ENCODE results near the gene RUNX2.
A peak's percentile ranks its signal among the peaks of the same experiment; 100 is the strongest.

RUNX2 gene

GRCh38 chr6:45607798-45608197 lies 279.7 kb downstream of the RUNX2 start:
- FAIRE-seq (no peak), DNase-seq (ENCODE audit: insufficient read length, low spot score) (no peak)

GRCh38 chr6:45608252-45608913 lies 280.3 kb downstream of the RUNX2 start:
- FAIRE-seq (peak; percentile 63), DNase-seq (ENCODE audit: insufficient read length, low spot score) (peak; percentile 54)

DNA sequence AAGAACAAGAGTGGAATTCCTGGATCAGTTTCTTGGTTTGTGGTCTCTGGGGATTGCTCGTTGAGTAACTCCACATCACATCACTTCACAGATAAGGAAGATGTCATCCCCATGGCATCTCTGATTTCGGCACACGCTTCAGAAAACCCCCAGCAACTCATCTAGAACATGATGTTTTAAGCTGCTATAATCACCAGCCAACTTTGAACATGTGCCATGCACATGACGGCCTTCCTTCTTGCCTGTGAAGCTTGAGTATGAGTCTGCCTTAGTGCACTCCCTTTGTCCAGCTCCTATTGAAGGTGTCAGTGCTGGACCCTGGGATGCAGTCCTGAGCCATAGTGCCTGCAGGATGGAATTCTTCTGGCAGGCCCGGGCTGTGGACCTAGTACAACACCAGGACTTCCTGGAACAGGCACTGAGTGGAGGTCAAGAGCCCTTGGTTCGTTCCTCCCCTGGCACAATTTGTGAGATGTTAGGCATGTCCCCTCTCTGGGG lies 281.1 kb downstream of the RUNX2 start:
- peak; percentile 44 for FAIRE-seq
- DNase-seq (ENCODE audit: insufficient read length, low spot score) = peak; percentile 26

GRCh38 chr6:45610374-45610773 lies 282.2 kb downstream of the RUNX2 start:
- DNase-seq (ENCODE audit: insufficient read length, low spot score) (no peak), FAIRE-seq (no peak)

GRCh38 chr6:45610832-45611231 lies 282.7 kb downstream of the RUNX2 start:
- FAIRE-seq = no peak

GRCh38 chr6:45611491-45611890 lies 283.4 kb downstream of the RUNX2 start:
- no peak for FAIRE-seq
- no peak for DNase-seq (ENCODE audit: insufficient read length, low spot score)

More at GRCh38 chr6:45610832-45611231, 282.7 kb downstream of the RUNX2 start:
- DNase-seq (ENCODE audit: insufficient read length, low spot score) = no peak

DNA sequence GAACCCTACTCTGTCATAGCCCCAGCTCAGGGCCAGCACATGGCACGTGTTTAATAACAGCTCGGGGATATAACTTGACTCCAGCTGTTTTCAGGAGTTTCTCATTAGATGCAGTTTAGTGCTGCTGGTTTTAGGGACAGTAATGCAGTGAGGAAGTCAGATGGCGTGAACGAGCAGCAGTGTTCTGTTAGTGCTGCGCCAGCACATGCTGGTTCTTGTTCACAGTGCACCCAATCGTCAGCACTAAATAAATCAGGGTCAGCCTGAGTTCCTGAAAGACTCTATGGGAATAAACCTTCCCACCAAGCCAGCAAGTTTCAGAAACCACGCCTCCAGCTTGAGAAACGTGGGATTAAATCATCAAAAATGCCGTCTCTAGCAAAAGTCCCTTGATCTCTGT lies 285.5 kb downstream of the RUNX2 start:
- no peak for DNase-seq (ENCODE audit: insufficient read length, low spot score)
- FAIRE-seq = peak; percentile 59

DNA sequence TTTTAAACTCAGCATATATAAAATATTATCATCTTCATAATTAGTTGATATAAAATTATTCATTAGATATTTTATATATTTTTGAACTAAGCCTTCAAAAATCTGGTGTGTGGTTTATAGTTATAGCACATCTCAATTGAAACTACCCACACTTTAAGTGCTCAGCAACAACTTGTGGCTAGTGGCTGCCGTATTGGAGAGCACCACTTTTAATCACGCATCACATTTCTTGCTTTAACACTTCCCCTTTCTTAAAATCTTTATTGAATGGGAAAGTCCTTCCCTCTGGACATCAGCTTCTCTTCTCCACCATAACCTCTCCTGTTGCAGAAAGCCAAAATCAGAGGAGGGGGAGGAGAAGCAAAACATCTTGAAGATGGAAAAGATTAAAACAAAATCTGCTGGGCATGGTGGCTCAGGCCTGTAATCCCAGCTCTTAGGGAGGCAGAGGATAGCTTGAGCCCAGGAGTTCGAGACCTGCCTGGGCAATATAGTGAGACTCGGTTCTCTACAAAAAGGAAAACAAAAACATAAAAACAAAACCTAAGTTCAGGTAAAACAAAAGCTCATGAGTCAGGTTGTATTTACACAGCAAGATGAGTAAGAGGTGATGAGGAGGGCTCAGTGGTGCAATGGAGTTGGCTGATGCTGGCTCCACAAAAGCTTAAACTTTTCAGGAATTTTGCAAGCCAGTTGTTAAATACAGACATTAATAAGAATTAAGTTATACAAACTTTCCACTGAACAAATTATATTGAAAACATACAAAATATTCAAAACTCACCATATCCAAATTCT lies 286.6 kb downstream of the RUNX2 start:
- no peak for DNase-seq (ENCODE audit: insufficient read length, low spot score)
- no peak for FAIRE-seq

DNA sequence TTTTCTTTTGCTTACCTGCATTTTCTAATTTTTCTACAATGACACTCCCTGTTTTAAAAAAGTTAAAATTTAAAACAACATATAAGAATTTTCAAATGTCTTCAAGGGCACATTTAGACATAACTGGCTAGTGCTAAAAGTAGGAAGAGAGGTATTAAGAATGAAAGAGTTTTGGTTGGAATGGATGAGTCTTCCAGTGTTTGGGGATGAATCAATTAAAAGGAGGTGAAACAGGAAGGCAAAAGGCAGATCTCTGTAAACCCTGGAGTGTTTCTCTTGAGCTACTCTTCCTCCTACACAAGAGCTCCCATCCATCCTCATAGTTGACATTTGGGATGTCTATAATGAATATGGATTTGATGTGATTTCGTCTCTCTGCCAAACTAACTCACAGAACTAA lies 288.1 kb downstream of the RUNX2 start:
- no peak for FAIRE-seq
- no peak for DNase-seq (ENCODE audit: insufficient read length, low spot score)

GRCh38 chr6:45617441-45617840 lies 289.3 kb downstream of the RUNX2 start:
- DNase-seq (ENCODE audit: insufficient read length, low spot score) (no peak), FAIRE-seq (no peak)

GRCh38 chr6:45618259-45618658 lies 290.1 kb downstream of the RUNX2 start:
- DNase-seq (ENCODE audit: insufficient read length, low spot score) (no peak), FAIRE-seq (no peak)

DNA sequence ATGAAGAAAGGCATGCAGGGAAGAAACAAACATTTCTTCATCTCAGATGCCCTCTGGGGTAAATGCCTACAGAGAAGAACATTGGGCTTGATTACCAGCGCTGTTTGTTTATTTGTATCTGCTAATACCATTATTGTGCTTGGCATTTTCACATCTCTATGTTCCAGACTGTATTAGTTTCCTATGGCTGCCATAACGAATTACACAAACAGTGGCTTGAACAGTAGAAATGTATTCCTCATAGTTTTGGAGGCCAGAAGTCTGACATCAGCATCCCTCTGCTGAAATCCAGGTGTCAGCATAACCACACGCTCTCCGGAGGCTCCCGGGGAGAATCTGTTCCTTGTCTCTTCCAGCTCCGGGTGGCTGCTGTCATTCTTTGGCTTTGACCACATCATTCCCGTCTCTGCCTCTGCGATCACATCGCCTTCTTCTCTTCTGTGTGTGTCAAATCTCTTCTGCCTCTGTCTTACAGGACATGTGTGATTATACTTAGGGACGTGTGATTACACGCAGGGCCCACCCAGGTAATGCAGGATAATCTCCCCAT lies 291.2 kb downstream of the RUNX2 start:
- FAIRE-seq (no peak), DNase-seq (ENCODE audit: insufficient read length, low spot score) (no peak)

DNA sequence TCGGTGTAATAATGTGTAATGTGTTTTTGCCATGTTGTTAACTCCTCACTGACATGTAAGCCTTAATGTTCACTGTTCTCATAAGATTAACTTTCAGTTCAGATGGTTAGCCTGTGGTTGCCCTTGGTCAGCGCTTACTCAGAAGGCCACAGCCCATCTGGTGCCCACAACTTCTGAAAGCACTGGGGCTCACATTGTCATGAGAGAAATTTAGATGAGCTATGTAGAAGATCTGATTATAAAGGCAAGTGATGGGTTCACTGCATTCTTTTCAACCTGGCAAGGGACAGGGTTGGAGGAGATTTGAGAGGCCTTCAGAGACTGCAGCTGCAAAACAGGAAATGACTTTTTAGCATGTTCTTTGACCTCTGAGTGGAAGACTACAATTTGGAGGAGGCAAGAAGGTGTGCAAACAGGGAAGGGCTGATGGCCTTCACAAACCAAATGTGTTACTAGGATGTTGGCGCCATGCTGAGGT lies 291.9 kb downstream of the RUNX2 start:
- DNase-seq (ENCODE audit: insufficient read length, low spot score) = no peak
- FAIRE-seq = no peak

GRCh38 chr6:45624228-45624627 lies 296.1 kb downstream of the RUNX2 start:
- FAIRE-seq = no peak

DNA sequence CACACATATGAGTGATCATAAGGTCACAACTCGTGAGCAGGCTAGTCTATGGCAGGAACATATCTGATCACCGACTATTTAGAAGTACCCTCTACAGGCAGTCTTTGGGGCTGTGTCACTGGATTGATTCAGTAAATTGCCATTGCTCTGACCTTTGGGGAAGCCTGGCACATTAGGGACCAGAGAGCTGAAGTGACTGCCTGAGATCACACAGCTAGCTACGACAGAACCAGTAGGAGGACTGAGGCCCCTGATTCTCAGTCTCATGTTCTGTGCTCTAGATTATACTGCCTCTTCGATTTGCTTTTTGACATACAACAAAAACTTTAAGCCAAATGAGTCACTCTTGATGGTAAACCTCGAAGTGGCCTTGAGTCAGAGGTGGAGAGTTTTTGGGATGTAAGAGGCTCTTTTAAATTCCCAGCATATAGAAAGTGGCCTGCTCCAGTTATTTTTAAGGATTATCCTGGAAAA lies 297.1 kb downstream of the RUNX2 start:
- FAIRE-seq = no peak
- no peak for DNase-seq (ENCODE audit: insufficient read length, low spot score)

More at GRCh38 chr6:45624228-45624627, 296.1 kb downstream of the RUNX2 start:
- no peak for DNase-seq (ENCODE audit: insufficient read length, low spot score)

DNA sequence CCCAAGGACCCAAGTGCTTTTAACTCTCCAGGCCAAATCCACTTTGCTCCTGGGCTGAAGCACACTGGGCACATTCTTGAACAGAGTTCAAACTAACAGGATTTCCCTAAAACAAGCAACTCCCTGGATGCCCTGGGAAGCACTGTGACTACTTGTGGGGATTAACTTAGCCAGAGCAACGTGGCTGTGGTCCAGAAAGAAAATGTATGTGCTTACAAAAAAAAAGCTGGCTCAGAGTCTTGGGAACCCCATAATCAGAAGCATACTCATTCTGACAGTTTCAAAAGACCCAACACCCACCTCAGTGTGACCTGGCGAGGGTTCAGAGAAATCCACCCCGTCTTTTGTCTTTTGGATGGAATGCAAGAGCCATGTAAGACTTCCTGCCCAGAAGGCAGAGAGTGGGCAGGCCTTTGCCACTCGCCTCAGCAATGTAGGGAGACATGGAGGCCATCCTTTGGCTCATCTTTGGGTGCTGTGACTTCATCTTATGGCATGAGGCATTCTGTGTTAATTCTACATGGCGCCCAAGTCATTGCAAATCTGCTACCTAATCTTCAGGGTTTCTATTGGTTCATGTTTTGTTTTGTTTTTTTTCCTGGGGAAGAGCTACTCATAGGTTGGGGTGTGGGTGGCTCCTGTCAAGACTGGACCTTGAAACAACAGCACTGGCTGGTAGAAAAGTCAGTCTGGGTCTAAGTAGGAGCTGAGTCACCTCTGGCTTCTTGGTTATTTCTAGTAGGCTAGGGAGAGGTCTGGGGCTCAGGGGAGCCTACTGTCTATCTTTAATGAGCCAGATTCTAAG lies 298.2 kb downstream of the RUNX2 start:
- no peak for FAIRE-seq
- peak; percentile 33 for DNase-seq (ENCODE audit: insufficient read length, low spot score)

DNA sequence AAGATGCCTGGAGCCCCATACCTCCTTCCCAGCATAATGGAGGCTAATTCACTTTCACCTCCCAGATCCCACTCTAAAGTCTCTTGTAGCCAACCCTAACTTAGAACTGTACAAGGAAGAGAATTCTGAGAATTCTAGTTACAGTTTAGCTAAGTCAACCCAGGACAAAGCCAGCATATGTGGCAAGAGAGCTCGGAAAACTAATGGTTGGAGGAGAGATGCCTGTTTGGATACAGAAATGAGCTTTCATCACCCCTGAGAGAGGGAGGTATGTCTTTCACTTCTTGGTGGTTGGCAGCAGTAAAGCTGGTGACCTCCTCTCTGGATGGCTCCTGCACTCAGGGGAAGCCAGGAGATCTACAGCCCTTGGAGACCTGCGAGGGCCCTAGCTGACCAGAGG lies 302.2 kb downstream of the RUNX2 start:
- no peak for DNase-seq (ENCODE audit: insufficient read length, low spot score)
- no peak for FAIRE-seq

GRCh38 chr6:45630801-45631200 lies 302.7 kb downstream of the RUNX2 start:
- FAIRE-seq = no peak
- DNase-seq (ENCODE audit: insufficient read length, low spot score) = no peak

- no peak for FAIRE-seq
- DNase-seq (ENCODE audit: insufficient read length, low spot score) = no peak
Observed at GRCh38 chr6:45631396-45631795, 303.3 kb downstream of the RUNX2 start.

DNA sequence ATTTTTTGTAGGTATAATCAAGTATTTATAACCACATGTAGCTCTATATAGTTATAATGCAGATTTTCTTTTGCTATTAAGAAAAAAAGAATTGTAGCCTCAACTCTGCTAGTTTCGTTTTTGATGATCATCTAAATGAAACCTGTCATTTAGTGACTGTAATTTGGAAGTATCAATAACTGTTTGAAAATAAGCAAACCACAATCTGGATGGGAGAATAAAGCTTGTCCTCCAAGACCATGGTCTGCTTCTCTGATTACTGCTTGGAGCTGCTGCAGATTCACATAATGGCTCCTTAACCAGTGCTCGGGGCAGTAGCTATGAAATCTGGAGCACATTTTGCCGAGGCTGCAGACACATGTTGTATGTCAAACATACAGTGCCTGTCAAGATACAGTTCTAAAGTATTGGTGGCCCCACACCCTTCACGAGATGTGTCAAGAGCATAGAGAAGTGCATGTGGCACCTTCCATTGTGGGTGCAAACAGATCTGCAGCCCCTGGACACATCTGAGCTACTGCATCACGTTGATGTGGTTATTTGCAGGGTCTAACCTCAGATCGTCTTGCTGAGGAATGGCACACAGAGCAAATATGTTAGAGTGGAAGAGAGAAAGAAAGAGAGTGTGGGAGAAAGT lies 305.3 kb downstream of the RUNX2 start:
- DNase-seq (ENCODE audit: insufficient read length, low spot score) (no peak), FAIRE-seq (no peak)
